Lower leg skin (tissue), 4 donors: ENCODE results near the gene TMEM165. TPM values are rescaled to one million over a fixed set of nuclear protein-coding genes. Genes with fewer than 3 reads are reported as not detected.

ENCODE experiments used
- DNase-seq, 2 donors: peaks; one replicate each; pipeline ENCODE4 v3.0.0-alpha.2; 2019; ENCODE audit warnings: low spot score in 2 of 2
- H3K4me3 ChIP-seq: fragments of 200-600 bp; sonication (generic); 2 replicates; pipeline ENCODE4 v1.5.1; 2017; ENCODE audit warnings: mild to moderate bottlenecking, low read depth; ENCODE audit not compliant: poor library complexity, severe bottlenecking
- CTCF ChIP-seq, 3 donors: fragments of 450-650 bp; IDR thresholded peaks; one replicate each; pipeline ENCODE4 v1.5.1; 2016; ENCODE audit warnings: antibody characterized with exemption in 3 of 3, mild to moderate bottlenecking in 3 of 3, moderate library complexity in 2 of 3
- POLR2A ChIP-seq, 2 donors: fragments of 450-650 bp; IDR thresholded peaks; one replicate each; pipeline ENCODE4 v1.6.1; 2016 to 2017; ENCODE audit warnings: antibody characterized with exemption in 2 of 2, mild to moderate bottlenecking in 1 of 2, moderate library complexity in 1 of 2
- WGBS, 2 donors: methylation state at CpG; one replicate each; pipeline ENCODE4 v1.1.5; 2018; 5-methylcytosine and 5-hydroxymethylcytosine counted together
- intact Hi-C: fragments of 100-400 bp; cut with DNase I; formaldehyde crosslinking; loops from one replicate; pipeline ENCODE4 v1.15.0; 2023; ENCODE audit warnings: low total_unique reads
- total RNA-seq, 4 donors: library from RNA; depleted of rRNA; stranded (reverse); fragments of >200 nt; gene quantifications; one replicate each; pipeline ENCODE4 v1.1.0, GENCODE V29; 2016

Gene TMEM165
- total RNA-seq, 4 donors from 2014 or later: 84.1 to 149 (median 91.4) TPM

DNA sequence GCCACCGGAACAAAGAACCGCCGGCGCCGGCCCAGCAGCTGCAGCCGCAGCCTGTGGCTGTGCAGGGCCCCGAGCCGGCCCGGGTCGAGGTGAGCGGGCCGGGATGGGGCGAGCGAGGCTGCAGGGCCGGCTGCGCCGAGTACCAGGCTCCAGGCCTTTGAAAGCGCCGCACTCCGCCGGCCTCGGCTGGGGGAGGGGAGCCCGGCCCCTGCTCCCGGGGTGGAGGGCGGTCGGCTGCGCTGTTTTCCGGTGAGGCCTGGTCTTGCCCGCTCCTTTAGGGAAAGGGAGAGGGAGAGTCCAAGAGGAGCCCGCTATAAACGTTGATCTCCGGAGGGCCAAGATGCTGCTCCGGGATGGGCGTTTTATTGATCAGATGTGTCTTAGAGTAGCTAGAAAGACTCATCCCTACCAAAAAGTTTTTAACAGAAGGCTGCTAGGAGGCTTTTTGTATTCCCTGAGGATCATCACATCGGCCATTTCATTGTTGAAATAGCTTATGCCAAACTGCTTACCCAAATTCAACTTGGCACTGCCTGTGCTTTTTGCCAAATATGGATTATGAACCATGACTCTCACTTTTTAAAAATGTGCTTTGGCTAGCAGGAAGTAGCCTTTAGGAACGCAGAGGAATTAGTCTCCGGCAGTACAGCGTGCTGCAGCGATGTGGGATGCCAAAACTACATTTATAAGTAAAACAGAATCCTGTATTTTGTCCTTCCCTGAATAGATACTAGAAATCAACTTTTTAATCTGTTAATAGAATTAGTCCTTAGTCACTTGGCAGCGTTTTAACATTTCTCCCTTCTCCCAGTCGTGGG, 760 bp downstream of the TMEM165 start:
- H3K4me3 ChIP-seq: peak overlapping the region; percentile 97
- WGBS, 2 donors: 0 to 1% methylated on average over 26 to 41 of the region's 41 CpGs
- intact Hi-C loops: no loop called here
- TF ChIP-seq POLR2A (IDR thresholded peaks at IDR 0.05): no peak
- no peak for TF ChIP-seq CTCF (IDR thresholded peaks at IDR 0.05)
- peak; percentile 23 to 90 for DNase-seq

GRCh38 chr4:55397126-55397436, 1.3 kb downstream of the TMEM165 start:
- intact Hi-C loops: no loop called here
- peak overlapping the region; percentile 97 for H3K4me3 ChIP-seq
- TF ChIP-seq CTCF (IDR thresholded peaks at IDR 0.05): no peak
- TF ChIP-seq POLR2A (IDR thresholded peaks at IDR 0.05): no peak
- 3 to 4% methylated on average over 7 of the region's 7 CpGs for WGBS, 2 donors
- peak in 1 of 2 donors; percentile 87 for DNase-seq

DNA sequence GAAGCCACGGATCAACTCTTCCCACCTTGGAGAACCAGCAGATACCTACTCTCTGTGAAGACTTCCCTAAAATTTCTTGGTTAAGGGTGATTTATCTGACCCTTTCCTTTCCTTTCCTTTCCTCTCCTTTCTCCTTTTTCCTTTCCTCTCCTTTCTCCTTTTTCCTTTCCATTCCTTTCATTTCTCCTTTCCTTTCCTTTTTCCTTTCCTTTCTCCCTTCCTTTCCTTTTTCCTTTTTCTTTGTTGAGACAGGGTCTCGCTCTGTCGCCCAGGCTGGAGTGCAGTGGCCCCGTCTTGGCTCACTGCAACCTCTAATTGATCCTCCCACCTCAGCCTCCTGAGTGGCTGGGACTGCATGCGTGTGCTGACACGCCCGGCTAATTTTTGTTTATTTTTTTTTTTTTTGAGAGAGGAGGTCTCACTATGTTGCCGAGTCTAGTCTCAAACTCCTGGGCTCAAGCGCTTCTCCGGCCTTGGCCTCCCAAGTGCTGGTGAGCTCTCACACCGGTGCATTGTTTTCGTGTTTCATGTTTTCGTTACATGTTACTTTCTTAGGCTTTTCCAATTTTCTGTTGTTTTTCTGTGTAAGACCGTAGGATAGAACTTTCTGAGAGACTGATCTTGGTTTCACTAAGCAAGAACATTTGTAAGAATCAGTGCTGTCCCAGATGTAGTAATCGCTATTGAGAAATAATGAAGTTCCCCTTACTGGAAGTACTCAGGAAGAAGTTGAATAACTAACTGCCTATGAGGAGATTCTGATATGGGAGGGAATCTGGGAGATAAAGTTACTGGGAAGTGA, 2.0 kb downstream of the TMEM165 start:
- intact Hi-C loops: no loop called here
- 36 to 38% methylated on average over 15 of the region's 15 CpGs for WGBS, 2 donors
- H3K4me3 ChIP-seq: peak overlapping the region; percentile 97
- DNase-seq: no peak
- TF ChIP-seq CTCF (IDR thresholded peaks at IDR 0.05): no peak
- TF ChIP-seq POLR2A (IDR thresholded peaks at IDR 0.05): no peak

- no peak for TF ChIP-seq CTCF (IDR thresholded peaks at IDR 0.05)
- TF ChIP-seq POLR2A (IDR thresholded peaks at IDR 0.05): no peak
- 22 to 42% methylated on average over 1 of the region's 1 CpG for WGBS, 2 donors
- intact Hi-C loops: no loop called here
- no peak overlapping the region for H3K4me3 ChIP-seq
- DNase-seq: no peak
Measured at GRCh38 chr4:55398461-55398860, 2.7 kb downstream of the TMEM165 start.

DNA sequence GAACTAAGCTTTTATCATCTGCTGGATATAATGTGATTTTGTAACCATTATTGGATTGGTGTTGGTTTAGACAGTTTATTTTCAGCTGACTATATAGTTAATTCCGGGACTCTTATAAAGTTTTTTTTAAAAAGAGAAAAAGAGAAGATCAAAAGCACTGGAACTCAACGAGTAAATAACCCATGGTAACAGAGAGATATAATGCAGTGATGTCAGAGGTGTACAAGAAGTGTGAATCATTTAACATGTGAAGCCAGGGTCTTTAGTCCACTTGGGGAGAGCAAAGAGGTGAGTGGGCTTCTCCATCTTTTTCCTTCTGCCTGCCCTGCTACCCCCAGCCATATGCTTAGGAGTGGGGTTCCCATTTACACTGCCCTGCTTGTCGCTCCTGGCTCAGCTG, 3.2 kb downstream of the TMEM165 start:
- no peak for TF ChIP-seq CTCF (IDR thresholded peaks at IDR 0.05)
- no peak for TF ChIP-seq POLR2A (IDR thresholded peaks at IDR 0.05)
- intact Hi-C loops: no loop called here
- DNase-seq: no peak
- 45 to 46% methylated on average over 3 of the region's 3 CpGs for WGBS, 2 donors
- H3K4me3 ChIP-seq: no peak overlapping the region
